ACC112 (cell line): ENCODE data around the gene CCNB1IP1.
A peak's percentile ranks its signal among the peaks of the same experiment; 100 is the strongest.

ENCODE experiments used
- H2AFZ ChIP-seq: fragments of 200-600 bp; sonication (generic); one replicate; pipeline ENCODE4 v1.6.0; 2017; ENCODE audit warnings: antibody characterized with exemption, low read length; ENCODE audit not compliant: unreplicated experiment
- H3K27ac ChIP-seq: fragments of 200-600 bp; sonication (generic); 2 replicates; pipeline ENCODE4 v1.5.1; 2014; ENCODE audit warnings: low read depth, mild to moderate bottlenecking, antibody characterized with exemption, low read length, moderate library complexity
- H3K27me3 ChIP-seq: fragments of 200-600 bp; sonication (generic); 2 replicates; pipeline ENCODE4 v1.6.1; 2014; ENCODE audit warnings: mild to moderate bottlenecking, antibody characterized with exemption, low read length, moderate library complexity, mixed read lengths; ENCODE audit not compliant: insufficient read depth
- H3K36me3 ChIP-seq: fragments of 200-600 bp; sonication (generic); 2 replicates; pipeline ENCODE4 v1.6.1; 2016; ENCODE audit warnings: mild to moderate bottlenecking, antibody characterized with exemption, low read length, moderate library complexity, mixed read lengths; ENCODE audit not compliant: insufficient read depth
- H3K4me1 ChIP-seq: fragments of 200-600 bp; sonication (generic); one replicate; pipeline ENCODE4 v1.6.1; 2016; ENCODE audit warnings: low read length, mixed read lengths; ENCODE audit not compliant: insufficient read depth, unreplicated experiment, control insufficient read depth
- H3K4me3 ChIP-seq: fragments of 200-600 bp; sonication (generic); 2 replicates; pipeline ENCODE4 v1.5.1; 2014; ENCODE audit warnings: mild to moderate bottlenecking, low read depth, low read length
- H3K79me2 ChIP-seq: fragments of 200-600 bp; sonication (generic); one replicate; pipeline ENCODE4 v1.6.0; 2016; ENCODE audit warnings: low read length; ENCODE audit not compliant: control insufficient read depth, unreplicated experiment, insufficient read depth

Gene CCNB1IP1

GRCh38 chr14:20333494-20333841, 389 bp upstream of the CCNB1IP1 start:
- H3K79me2 ChIP-seq, result peaks cover 45% of the 10 kb centered on the region
- H2AFZ ChIP-seq, result peak overlapping the region; percentile 92
- H3K4me3 ChIP-seq, result peak overlapping the region; percentile 93
- no peaks in the 10 kb centered on the region for H3K27me3 ChIP-seq
- H3K36me3 ChIP-seq, result peaks cover 3% of the 10 kb centered on the region; the same call in 1 of the 2 replicates
- H3K27ac ChIP-seq, result peak overlapping the region; percentile 63
- peaks cover 28% of the 10 kb centered on the region for H3K4me1 ChIP-seq

- Histone ChIP-seq H3K27me3 (no peaks in the 10 kb centered on the region), H3K27ac (peak overlapping the region; percentile 63), H3K36me3 (peaks cover 3% of the 10 kb centered on the region; the same call in 1 of the 2 replicates), H3K4me1 (peaks cover 37% of the 10 kb centered on the region), H2AFZ (peak overlapping the region; percentile 92), H3K4me3 (peak overlapping the region; percentile 93), H3K79me2 (peaks cover 54% of the 10 kb centered on the region)
Measured at GRCh38 chr14:20332431-20332787, 670 bp downstream of the CCNB1IP1 start.

GRCh38 chr14:20331053-20331613, 1.9 kb downstream of the CCNB1IP1 start:
- Histone ChIP-seq H3K27ac (no peak overlapping the region), H2AFZ (no peak overlapping the region), H3K79me2 (peaks cover 65% of the 10 kb centered on the region), H3K4me3 (peak overlapping the region; percentile 31), H3K4me1 (peaks cover 38% of the 10 kb centered on the region), H3K36me3 (peaks cover 13% of the 10 kb centered on the region), H3K27me3 (no peaks in the 10 kb centered on the region)

- Histone ChIP-seq H3K4me3 (no peak overlapping the region), H2AFZ (no peak overlapping the region), H3K4me1 (peaks cover 38% of the 10 kb centered on the region), H3K36me3 (peaks cover 25% of the 10 kb centered on the region), H3K27ac (no peak overlapping the region), H3K27me3 (no peaks in the 10 kb centered on the region), H3K79me2 (peaks cover 65% of the 10 kb centered on the region)
Measured at GRCh38 chr14:20329355-20329754, 3.7 kb downstream of the CCNB1IP1 start.

- peaks cover 65% of the 10 kb centered on the region for H3K79me2 ChIP-seq
- H3K4me3 ChIP-seq, result no peak overlapping the region
- no peaks in the 10 kb centered on the region for H3K27me3 ChIP-seq
- no peak overlapping the region for H2AFZ ChIP-seq
- peaks cover 26% of the 10 kb centered on the region for H3K36me3 ChIP-seq
- peak overlapping the region; percentile 8; the same call in 1 of the 2 replicates for H3K27ac ChIP-seq
- H3K4me1 ChIP-seq, result peaks cover 36% of the 10 kb centered on the region
Measured at GRCh38 chr14:20328705-20329104, 4.4 kb downstream of the CCNB1IP1 start.

GRCh38 chr14:20327005-20327869, 5.8 kb downstream of the CCNB1IP1 start:
- H3K79me2 ChIP-seq, result peaks cover 56% of the 10 kb centered on the region
- peaks cover 26% of the 10 kb centered on the region for H3K36me3 ChIP-seq
- peak overlapping the region; percentile 11; the same call in 1 of the 2 replicates for H3K27ac ChIP-seq
- H3K4me1 ChIP-seq, result peaks cover 32% of the 10 kb centered on the region
- H3K27me3 ChIP-seq, result no peaks in the 10 kb centered on the region
- H2AFZ ChIP-seq, result no peak overlapping the region
- no peak overlapping the region; the same call in 1 of the 2 replicates for H3K4me3 ChIP-seq

GRCh38 chr14:20317720-20318119, 15.4 kb downstream of the CCNB1IP1 start:
- Histone ChIP-seq H3K79me2 (peaks cover 3% of the 10 kb centered on the region), H3K27ac (no peak overlapping the region), H3K36me3 (peaks cover 27% of the 10 kb centered on the region), H3K4me3 (no peak overlapping the region), H3K27me3 (no peaks in the 10 kb centered on the region), H2AFZ (no peak overlapping the region), H3K4me1 (no peaks in the 10 kb centered on the region)

- Histone ChIP-seq H2AFZ (no peak overlapping the region), H3K4me3 (no peak overlapping the region), H3K4me1 (no peaks in the 10 kb centered on the region), H3K27ac (no peak overlapping the region), H3K36me3 (peaks cover 28% of the 10 kb centered on the region), H3K79me2 (peaks cover under 1% of the 10 kb centered on the region), H3K27me3 (no peaks in the 10 kb centered on the region)
Measured at GRCh38 chr14:20314026-20314425, 19.1 kb downstream of the CCNB1IP1 start.

GRCh38 chr14:20306079-20306423, 27.0 kb downstream of the CCNB1IP1 start:
- H3K4me3 ChIP-seq, result peak overlapping the region; percentile 95
- H3K79me2 ChIP-seq, result peaks cover 8% of the 10 kb centered on the region
- no peaks in the 10 kb centered on the region for H3K27me3 ChIP-seq
- no peak overlapping the region for H3K27ac ChIP-seq
- 0 out of 2 replicates have a peak, but pooled peaks cover 8% of the 10 kb centered on the region for H3K36me3 ChIP-seq
- H3K4me1 ChIP-seq, result peaks cover 16% of the 10 kb centered on the region
- H2AFZ ChIP-seq, result no peak overlapping the region

GRCh38 chr14:20305265-20306078, 27.6 kb downstream of the CCNB1IP1 start, which contains the start of gene TTC5:
Gene TTC5, minus strand, starts transcription at chr14:20305951. Its CDS starts 14 bp downstream, at chr14:20305937.
- no peak within 1 kb of the TSS for H3K27ac ChIP-seq
- peak within 1 kb of the TSS; percentile 92 for H2AFZ ChIP-seq
- H3K4me3 ChIP-seq, result peak within 1 kb of the TSS; percentile 95
- peaks cover 16% of the 10 kb centered on the region for H3K4me1 ChIP-seq
- H3K36me3 ChIP-seq, result 0 out of 2 replicates have a peak, but pooled peaks cover 14% of the 10 kb centered on the region
- H3K27me3 ChIP-seq, result no peaks in the 10 kb centered on the region
- peaks cover 8% of the 10 kb centered on the region for H3K79me2 ChIP-seq
